CD4-positive, alpha-beta T cell treated with Interleukin-2 at 100 ng/mL for 4 hours (primary cell): ENCODE data around the gene PREX1.
"Not testable (repeated sequence)": the region's sequence is repeated elsewhere in the genome, so short reads cannot be mapped to it uniquely, and the experiment has no call there.

Experiments used
- DNase-seq: peaks from one replicate; pipeline ENCODE4 v3.0.0-alpha.2; 2020; ENCODE audit warnings: low spot score

PREX1 gene

DNA sequence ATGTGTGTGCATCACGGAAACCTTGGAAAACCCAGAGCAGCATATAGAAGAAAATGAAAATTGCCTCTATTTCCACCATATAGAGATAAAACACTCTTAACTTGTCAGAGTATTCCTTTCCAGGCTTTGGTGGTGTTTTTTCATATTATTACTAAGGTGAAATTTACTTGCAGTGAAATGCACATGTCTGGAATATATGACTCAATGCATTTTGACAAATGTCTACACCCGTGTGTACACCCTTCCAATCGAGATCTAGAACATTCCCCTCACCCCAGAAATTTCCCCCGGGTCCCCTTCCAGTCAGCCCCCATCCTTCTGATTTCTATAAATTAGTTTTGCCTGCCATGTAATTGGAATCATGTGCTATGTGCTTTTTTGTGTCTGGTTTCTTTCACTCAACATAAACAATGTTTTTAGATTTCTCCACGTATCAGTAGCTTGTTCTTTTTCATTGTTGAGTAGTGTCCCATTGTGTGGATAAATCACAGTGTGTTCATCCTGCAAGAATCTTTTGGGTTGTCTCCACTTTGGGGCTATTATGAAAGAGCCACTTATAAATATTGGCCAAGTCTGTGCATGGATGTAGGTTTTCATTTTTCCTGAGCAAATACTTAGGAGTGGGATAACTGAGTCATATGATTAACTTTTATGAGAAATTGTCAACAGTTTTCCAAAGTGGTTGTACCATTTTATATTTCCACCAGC lies 19.9 kb upstream of the PREX1 start:
- DNase-seq = no peak

- no peak for DNase-seq
These were observed 19.0 kb upstream of the PREX1 start for GRCh38 chr20:48846516-48847492.

DNA sequence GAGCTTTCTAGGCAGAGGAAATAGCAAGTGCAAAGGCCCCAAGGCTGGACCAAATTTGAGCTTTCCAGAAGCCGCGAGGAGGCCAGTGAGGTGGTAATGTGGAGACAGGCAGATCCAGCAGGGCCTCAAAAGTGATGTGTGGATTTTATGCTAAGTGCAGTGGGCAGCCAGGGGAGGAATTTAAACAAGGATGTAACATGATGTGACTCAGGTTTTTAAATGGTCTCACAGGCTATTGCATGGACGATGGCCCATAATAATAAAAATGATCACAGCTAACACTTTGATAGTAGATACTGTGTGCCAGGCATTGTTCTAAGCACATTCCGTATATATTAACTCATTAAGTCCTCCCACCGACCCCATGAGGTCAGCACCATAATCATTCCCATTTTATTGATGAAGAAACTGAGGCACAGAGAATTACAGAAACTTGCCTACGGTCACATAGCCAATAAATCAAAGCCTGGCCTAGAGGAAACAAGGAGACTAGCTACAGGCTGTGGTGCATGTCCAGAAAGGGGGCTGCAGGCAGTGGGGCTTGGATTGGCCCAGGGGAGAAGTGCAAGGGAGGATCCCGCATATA lies 18.0 kb upstream of the PREX1 start:
- no peak for DNase-seq

DNA sequence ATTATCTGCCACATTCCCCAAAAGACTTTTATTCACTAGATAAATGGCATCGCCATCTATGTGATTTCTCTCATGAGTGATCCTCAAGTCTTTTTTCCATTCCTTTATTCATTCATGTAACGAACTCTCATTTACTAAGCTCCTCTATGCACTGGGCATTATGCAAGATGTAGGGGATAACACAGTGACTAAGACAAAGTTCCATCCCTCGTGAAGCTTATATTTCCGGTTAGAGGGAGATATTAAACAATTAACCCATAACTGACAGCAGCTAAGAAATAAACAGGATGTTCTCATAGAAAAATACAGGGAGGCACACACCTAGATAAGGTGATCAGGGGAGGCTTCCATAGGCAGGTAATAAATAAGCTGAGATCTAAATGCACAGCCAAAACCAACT lies 17.2 kb upstream of the PREX1 start:
- DNase-seq = no peak

- DNase-seq = not testable (repeated sequence)
These were observed 16.1 kb upstream of the PREX1 start for GRCh38 chr20:48843896-48844295.

DNA sequence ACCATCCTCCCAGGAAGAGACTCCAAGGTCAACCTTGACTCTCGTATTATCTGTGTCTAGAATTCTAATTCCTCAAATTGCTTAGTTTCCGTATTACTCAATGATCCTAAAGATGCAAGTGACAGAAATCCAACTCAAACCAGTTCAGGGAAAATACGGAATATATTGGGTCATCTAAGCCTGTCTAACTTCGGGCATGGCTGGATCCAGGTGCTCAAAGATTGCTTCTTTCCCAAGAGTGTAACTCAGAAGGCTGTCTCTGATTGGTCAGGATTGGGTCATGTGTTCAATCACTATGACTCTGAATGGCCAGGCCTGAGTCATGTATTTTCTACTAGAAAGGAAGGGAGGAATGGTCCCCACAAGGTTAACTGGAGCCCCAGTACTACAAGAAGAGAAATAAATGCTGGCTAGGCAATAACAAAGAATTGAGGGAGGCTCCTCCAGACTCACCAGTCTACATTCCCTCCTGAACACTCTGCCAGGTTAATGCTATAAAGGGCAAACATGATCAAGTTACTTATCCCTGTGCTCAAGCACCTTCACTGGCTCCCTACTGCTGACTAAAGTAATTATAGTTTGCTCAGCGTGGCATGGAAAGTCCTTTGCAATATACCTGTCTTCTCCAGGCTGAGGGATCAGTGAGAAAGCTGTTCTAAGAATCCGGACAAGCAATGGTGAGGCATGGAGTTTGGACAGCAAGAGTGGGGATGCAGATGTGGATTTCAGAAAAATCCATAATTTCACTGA lies 15.4 kb upstream of the PREX1 start:
- no peak for DNase-seq

DNA sequence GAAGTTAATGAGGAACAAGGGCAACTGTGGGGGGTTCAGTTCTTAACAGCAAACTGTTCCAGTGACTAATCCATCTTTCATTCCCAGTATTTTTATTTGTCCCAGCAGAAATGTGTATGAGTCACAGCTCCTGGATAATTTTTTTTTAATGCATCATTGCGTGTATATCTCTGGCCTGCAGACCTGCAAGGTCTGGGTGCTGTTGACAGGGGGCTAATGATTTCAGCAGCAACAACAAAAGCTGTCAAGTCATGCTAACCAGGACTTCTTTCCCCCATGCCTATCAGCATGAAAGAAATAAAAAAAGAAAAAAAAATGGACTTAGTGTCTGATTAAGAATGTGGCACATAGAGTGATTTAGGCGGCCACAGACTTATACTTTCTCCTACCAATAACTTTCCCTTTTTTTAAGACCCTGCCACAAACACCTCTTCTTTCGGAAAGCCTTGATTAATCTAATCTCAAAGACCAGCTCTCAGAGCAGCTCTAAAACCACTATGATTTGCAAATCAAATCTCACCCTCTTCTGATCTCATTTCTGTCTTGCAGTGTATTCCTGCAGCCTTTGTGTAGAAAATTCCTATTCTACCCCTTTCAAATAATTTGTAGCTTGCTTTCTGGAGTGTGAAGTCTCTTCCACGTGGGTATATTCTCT lies 14.2 kb upstream of the PREX1 start:
- DNase-seq = no peak

GRCh38 chr20:48841196-48841874 lies 13.5 kb upstream of the PREX1 start:
- DNase-seq = no peak

GRCh38 chr20:48839154-48839917 lies 11.5 kb upstream of the PREX1 start:
- no peak for DNase-seq

DNA sequence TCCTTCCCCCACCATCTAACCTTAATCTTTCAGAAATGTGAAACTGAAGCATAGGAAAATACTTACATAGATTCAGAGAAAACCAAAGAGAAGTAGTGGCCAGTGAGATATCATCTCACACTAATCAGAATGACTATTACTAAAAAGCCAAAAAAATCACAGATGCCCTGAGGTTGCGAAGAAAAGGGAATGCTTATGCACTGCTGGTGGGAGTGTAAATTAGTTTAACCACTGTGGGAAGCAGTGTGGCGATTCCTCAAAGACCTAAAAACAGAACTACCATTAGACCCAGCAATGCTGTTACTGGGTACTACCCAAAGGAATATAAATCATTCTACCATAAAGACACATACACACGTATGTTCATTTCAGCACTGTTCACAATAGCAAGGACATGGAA lies 9.2 kb upstream of the PREX1 start:
- DNase-seq = no peak

DNA sequence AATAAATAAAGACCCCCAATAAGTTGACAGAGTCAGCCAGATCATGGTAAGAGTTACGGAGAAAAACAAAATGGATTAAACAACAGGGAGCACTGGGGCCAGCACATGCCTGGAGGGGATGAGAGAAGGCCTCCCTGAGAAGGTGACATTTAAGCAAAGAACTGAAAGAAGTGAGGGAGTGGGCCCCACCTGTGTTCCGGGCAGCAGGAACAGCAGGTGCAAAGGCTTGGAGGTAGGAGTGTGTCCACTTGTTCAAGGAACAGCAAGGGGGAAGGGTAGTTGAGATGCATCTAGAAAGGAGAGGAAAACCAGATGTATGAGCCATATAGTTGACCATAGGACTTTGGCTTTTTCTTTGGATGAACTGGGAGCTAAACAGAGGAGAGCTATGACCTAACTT lies 7.6 kb upstream of the PREX1 start:
- no peak for DNase-seq

GRCh38 chr20:48834278-48834677 lies 6.5 kb upstream of the PREX1 start:
- DNase-seq = no peak

GRCh38 chr20:48832405-48832730 lies 4.6 kb upstream of the PREX1 start:
- DNase-seq = no peak

DNA sequence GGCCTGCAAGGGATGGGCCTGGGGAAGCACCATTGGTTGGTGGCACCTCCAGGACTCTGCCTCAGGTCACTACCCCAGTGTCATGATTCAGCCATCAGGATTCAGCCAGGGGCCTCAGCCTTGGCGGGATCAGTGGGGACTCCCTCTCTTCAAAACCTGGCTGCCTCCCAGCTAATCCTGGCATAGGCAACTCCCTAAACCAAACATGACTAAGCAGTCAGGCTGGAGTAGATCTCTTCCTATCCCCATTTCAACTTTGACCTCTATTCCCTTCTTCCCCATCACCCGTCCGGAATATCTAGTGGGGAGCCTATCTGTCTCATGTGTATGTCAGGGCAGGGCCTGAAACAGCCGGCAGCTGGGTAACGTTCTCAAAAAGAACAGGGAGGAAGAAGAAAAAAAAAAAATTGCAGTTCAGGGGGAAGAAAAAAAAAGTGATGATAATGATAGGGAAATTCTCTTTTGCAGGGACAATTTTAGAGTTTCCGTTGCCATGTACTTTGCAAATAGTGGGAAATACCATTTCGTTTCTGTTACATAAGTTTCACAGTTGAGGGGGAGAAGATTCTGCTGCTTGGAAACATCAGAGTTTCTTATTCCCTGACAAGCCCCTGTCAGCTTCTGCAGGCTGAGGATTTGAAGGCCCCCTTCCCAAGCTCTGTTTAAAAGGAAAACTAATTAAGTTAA lies 4.1 kb upstream of the PREX1 start:
- no peak for DNase-seq

- DNase-seq = no peak
These were observed 3.1 kb upstream of the PREX1 start for GRCh38 chr20:48830826-48831318.

- DNase-seq = no peak
These were observed 2.1 kb upstream of the PREX1 start for GRCh38 chr20:48829940-48830339.

DNA sequence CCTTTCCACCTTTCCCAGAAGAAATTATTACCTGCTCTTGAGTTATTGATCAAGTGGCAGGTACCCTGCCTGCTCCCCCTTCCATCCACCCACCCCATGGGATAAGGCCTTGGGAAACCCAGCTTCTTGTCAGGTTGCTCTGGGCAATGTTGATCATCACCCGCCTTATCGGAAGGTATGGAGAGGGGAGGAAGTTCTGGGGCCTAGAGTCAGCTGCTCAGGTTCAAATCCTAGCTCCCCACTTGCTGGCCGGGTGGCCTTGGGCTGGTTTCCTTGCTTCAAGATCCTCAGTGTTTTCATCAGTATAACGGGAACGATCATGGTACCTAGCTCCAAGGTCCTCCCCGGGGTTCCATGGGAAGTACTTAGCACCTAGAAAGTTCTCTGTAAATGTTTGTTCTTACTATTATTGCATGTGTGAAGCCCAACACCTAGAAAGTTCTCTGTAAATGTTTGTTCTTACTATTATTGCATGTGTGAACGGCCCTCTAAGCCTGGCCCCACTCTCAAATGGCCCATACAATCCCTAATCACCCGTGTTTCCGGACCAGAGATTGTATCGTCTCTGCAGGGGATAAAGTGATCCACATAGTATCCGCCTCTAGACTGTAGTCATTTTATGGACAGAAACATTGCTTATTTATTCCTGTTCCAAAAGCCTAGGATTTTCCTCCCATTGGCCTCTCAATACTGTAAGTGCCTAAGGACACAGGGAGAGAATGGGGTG lies 1.1 kb upstream of the PREX1 start:
- no peak for DNase-seq

- peak; percentile 59 for DNase-seq
These were observed 672 bp downstream of the PREX1 start for GRCh38 chr20:48826883-48827771.
